Activated T-cell treated with anti-CD3 and anti-CD28 coated beads for 48 hours (primary cell): Measurements from ENCODE around the gene HERPUD2.
A peak's percentile ranks its signal among the peaks of the same experiment; 100 is the strongest.
"Not testable (repeated sequence)": the region's sequence is repeated elsewhere in the genome, so short reads cannot be mapped to it uniquely, and the experiment has no call there.

ENCODE experiments used
- DNase-seq: peaks from one replicate; pipeline ENCODE4 v3.0.0-alpha.2; 2020; ENCODE audit warnings: low read depth

Gene HERPUD2

DNA sequence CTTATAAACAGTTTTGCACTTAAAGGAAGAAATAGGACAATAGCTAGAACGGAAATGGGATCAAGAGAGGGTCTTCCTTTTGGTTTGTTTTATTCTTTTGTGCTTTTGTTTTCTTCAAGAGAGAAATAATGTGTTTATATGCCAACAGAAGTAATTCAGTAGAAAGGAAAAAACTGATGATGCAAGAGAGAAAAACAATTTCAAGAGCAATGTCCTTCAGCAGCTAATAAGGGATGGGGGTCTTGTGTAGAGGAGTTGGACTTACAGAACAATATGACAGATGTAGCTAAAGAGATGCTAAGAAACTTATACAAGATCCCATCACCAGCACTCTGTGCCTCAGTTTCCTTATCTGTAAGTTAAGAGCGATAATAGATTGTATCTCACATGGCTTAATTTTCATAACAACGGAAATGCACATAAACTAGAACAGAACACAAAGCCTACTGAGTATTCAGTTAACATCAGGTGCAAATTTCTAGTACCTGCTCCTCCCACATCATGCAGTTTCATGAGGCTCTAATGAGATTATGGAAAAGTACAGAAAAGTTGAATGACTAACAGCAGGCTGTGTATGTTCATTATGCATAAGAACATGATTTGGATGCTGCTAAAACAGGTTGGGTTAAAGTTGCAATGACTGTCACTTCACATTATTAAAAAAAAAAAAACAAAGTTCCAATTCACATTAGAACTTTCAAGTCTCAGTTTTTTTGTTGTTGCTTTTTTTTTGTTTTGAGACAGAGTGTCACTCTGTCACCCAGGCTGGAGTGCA, 17.2 kb downstream of the HERPUD2 start:
- DNase-seq, result no peak

- DNase-seq, result no peak
Observed at GRCh38 chr7:35676211-35676610, 18.7 kb downstream of the HERPUD2 start.

DNA sequence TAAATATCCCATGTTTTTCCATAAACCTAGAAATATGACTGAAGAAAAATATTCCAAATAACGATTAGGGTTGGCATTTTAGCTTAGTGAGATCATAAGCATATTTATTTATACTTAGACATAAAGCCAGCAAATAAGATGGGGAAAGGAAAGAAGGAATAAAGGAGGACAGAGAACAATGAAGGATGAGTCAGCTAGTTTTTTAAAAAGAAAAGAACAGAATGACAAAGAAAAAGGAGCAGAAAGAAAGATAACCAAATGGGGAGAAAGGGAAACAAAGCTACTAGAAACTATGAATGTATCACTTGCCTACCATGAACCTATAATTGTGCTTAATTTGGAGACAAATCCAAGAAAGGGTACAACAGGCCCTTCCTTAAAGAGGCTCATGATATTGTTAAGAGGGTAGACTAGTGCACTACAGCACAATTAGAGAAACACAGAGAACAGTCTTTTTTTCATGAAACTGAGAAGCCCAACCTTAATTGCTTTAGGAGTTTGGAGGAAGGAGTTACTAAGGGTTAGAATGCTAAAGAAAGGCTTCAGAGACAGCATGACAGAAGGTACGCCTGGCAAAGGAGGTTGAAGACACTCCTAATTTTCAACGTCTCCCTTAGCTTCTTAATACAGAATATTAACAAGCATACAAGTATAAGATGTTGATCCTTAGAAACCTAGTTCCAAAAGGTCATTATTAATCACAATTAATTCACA, 23.9 kb downstream of the HERPUD2 start:
- DNase-seq, result no peak

- DNase-seq, result not testable (repeated sequence)
Observed at GRCh38 chr7:35660411-35660810, 34.5 kb downstream of the HERPUD2 start.

DNA sequence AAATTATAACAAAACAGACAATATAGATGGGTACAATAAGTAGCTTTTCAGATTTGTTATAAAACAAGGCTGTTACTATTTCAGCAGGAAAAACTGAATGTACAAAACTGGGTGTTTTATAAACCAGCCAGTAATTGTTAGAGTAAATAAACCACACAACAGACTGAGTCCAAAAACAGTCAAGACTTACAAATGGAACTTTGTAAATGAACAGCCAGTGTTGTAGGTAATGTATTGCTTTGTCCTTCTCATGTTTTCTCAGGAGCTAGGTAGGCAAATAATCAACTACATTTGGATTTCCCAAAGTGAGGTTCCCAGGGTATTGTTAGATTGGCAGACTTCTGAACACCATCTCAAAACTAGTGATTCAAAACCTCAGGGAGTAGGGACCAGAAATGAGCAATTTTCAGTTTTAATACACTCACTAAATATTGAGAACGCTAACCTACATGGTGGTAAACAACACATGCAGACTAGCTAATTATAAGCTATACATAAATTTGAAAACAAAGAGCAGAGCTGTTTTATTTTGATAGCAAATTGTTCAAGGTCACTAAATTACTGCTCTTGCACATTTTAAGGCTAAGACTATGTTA, 36.2 kb downstream of the HERPUD2 start:
- no peak for DNase-seq

DNA sequence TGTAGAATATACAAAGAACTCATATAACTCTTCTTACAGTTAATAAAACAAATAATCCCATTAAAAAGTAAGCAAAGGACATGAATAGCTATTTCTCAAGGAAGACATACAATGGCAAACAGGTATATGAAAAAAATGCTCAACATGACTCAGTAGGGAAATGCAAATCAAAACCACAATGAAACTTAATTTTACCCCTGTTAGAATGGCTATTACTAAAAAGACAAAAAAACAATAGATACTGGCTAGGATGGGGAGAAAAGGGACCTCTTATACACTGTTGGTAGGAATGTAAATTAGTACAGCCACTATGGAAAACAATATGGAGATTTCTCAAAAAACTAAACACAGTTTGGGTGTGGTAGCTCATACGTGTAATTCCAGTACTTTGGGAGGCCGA, 37.8 kb downstream of the HERPUD2 start:
- DNase-seq, result no peak

GRCh38 chr7:35654558-35654957, 40.4 kb downstream of the HERPUD2 start:
- DNase-seq, result not testable (repeated sequence)

GRCh38 chr7:35652124-35652523, 42.8 kb downstream of the HERPUD2 start:
- no peak for DNase-seq

GRCh38 chr7:35650751-35651150, 44.2 kb downstream of the HERPUD2 start:
- no peak for DNase-seq

DNA sequence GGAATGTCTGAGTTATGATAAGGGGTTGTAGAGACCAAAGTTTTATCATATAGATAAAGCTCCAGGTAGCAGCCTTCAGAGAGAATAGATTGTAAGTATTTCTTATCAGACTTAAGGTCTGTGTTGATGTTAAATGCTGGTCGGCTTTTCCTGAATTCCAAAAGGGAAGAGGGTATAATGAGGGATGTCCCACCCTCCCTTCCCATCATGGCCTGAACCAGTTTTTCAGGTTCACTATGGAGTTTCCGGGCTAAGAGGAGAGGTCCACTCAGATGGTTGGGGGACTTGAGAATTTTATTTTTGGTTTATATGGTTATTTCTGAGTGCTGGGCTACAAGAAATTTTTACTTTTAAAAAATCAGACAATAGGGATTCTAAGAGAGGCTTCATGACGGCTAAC, 45.2 kb downstream of the HERPUD2 start:
- DNase-seq, result no peak

DNA sequence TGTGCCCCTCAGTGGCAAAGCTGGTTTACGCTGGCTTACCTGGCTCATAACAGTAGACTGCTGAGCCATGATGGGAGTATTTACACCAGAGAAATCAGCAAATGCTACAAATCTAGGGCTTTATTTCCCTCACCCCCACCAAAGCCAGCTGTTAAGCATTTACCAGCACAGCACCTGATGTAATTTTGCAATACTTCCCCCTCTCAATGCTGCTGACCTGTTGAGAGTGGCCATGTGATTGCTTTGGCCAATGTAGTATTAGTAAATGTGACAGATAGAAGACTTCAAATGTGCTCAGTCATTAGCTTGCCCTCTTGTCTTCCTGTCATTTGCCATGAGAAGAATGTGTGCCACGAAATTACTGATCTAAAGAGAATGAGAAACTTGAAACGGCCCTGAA, 46.6 kb downstream of the HERPUD2 start:
- no peak for DNase-seq

DNA sequence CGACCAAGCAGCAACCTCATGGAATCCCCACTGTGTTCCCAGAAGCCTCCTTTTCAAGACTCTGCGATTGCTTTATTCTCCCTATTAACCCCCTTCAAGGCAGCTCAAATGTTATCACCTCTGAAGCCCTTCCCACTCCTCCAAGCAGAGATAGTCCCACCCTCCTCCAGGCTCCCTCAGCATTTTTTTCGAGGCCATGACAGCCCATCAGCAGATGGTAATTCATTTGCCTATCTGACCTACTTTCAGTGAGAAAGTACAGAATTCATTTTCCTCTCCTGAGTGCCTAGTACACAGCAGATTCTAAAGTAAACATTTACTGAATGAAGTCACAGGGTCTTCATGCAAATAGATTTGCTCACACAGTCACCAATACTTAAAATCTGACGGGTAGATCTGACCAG, 47.8 kb downstream of the HERPUD2 start:
- DNase-seq, result no peak

DNA sequence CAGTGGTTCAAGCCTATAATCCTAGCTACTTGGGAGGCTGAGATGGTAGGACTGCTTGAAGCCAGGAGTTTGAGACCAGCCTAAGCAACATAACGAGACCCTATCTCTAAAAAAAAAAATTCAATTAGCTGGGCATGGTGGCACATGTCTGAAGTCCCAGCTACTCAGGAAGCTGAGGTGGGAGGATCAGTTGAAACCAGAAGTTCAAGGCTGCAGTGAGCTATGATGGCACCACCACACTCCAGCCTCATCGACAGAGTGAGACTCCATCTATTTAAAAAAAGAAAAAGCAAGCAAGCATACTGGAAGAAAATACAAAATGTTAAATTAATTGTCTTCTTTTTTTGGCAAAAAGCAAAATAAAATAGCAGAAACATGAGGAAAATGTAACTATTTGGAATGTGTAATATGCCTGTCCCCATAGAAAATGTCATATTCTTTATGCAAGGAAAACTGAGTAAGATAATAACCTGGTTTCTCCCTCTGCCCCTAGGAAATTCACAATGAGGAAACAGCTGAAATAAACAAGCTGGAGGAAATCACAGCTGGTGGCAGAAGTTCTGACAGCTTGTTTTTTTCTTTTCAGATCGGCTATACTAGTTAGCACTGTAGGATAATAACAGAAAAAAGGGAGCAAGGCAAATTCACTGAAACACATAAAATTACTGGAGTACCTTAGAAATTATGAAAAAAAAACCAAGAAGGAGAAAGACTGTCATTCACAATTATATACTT, 48.5 kb downstream of the HERPUD2 start:
- DNase-seq, result no peak

DNA sequence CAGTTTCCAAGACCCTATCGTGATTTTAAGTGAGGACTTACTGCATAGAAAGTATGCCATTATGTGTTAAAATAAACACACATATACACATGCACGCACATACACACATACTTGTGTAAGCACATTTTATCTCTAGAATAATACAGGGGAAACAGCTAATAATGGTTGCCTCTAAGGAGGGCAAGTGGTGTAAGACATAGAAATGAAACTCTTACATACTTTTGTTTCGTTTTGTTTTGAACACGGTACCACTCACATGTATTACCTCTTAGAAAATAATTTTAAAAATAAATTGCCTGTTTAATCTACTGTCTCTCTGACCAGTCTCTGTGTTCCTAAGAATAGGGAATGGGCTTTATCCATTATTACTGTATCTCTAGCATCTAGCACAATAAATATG, 49.2 kb downstream of the HERPUD2 start:
- no peak for DNase-seq

GRCh38 chr7:35630024-35630972, 64.6 kb downstream of the HERPUD2 start:
- no peak for DNase-seq

- DNase-seq, result peak; percentile 17
Observed at GRCh38 chr7:35624299-35625186, 70.4 kb downstream of the HERPUD2 start.

GRCh38 chr7:35623381-35623780, 71.6 kb downstream of the HERPUD2 start:
- DNase-seq, result no peak

DNA sequence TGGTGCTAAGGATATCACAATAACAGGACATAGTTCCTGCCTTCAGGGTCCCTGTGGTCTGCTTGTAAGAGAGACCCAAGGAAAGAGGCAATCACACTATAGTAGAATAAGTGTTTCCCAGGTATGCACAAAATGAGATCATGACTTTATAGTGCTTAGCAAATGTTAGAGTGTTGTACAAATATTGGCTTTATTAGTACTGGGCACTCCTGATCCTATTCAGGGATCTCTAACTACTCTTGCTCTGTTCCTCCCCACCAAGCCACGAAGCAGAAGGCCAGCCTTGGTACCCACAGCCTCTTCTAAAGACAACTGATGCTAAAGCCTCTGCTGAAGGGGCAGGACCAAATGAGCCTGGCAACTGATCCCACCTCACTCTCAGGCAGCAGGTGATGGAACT, 75.1 kb downstream of the HERPUD2 start:
- no peak for DNase-seq

DNA sequence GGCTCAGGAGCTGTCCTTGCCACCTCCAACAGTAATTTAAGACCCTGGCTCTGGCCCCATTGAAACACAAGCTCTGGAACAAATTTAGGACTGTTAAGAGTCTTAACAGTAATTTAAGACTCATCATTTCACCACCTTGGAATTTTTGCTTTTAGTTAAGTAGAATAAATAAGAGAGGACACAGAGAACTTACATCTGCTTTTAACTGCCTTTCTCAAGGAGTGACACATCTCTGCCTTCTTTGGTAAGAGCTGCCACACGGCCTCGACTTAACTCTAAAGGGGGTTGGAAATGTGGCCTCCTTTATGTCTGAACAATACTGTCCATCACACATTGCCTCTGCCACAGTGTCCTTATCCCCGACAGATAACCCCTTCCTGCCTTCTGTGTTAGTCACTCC, 77.9 kb downstream of the HERPUD2 start:
- DNase-seq, result no peak

GRCh38 chr7:35613150-35613549, 81.8 kb downstream of the HERPUD2 start:
- no peak for DNase-seq
